CD14-positive monocyte (primary cell): Measurements from ENCODE around the gene ZNF81. TPM values are rescaled to one million over a fixed set of nuclear protein-coding genes. Genes with fewer than 3 reads are reported as not detected.

Source experiments
- DNase-seq, 3 donors: peaks; one replicate each; pipeline ENCODE4 v3.0.0-alpha.2; 2011 to 2022
- H2AFZ ChIP-seq: 2 replicates; pipeline ENCODE4 v1.6.0; 2012; ENCODE audit warnings: mild to moderate bottlenecking, low read depth, low read length, inconsistent platforms; ENCODE audit not compliant: insufficient read depth, poor library complexity, severe bottlenecking
- H3K27ac ChIP-seq, 2 donors: 1 replicate in 1 of 2; 2 replicates in 1 of 2; pipeline ENCODE4 v1.5.1; 2012 to 2013; ENCODE audit warnings: low read length in 2 of 2, control low read depth in 1 of 2, inconsistent platforms in 1 of 2, low read depth in 1 of 2, mild to moderate bottlenecking in 1 of 2
- H3K27me3 ChIP-seq, 2 donors: one replicate each; pipeline versions ENCODE4 v1.6.0 to v1.6.1; 2011 to 2013; ENCODE audit warnings: low read length in 2 of 2; ENCODE audit not compliant: control insufficient read depth in 2 of 2, insufficient read depth in 2 of 2
- H3K36me3 ChIP-seq, 2 donors: replicated peaks in 1 of 2; 1 replicate in 1 of 2; 2 replicates in 1 of 2; pipeline versions ENCODE4 v1.5.1 to v1.6.1; 2012 to 2013; ENCODE audit warnings: low read length in 2 of 2, control low read depth in 1 of 2, inconsistent platforms in 1 of 2, mild to moderate bottlenecking in 1 of 2; ENCODE audit not compliant: insufficient read depth in 2 of 2, control insufficient read depth in 1 of 2
- H3K4me1 ChIP-seq, 2 donors: 1 replicate in 1 of 2; 2 replicates in 1 of 2; pipeline versions ENCODE4 v1.5.1 to v1.6.1; 2012 to 2013; ENCODE audit warnings: low read length in 2 of 2, control low read depth in 1 of 2, inconsistent platforms in 1 of 2, mild to moderate bottlenecking in 1 of 2, moderate library complexity in 1 of 2; ENCODE audit not compliant: insufficient read depth in 2 of 2, control insufficient read depth in 1 of 2
- H3K4me2 ChIP-seq: replicated peaks from 2 replicates; pipeline ENCODE3; 2012; ENCODE audit warnings: low read length, moderate library complexity, mild to moderate bottlenecking; ENCODE audit not compliant: poor library complexity, severe bottlenecking; ENCODE audit errors: extremely low read depth
- H3K4me3 ChIP-seq, 3 experiments: fragments of 200-600 bp in 1 of 3; sonication (generic) in 1 of 3; replicated peaks in 1 of 3; 1 replicate in 2 of 3; 2 replicates in 1 of 3; pipeline ENCODE4 v1.5.1; 2011 to 2013; ENCODE audit warnings: low read length in 3 of 3, mild to moderate bottlenecking in 3 of 3, control low read depth in 2 of 3, low read depth in 2 of 3, inconsistent platforms in 1 of 3, moderate library complexity in 1 of 3
- H3K79me2 ChIP-seq: 2 replicates; pipeline ENCODE4 v1.6.0; 2012; ENCODE audit warnings: mild to moderate bottlenecking, control low read depth, inconsistent platforms, low read length, moderate library complexity; ENCODE audit not compliant: insufficient read depth
- H3K9ac ChIP-seq: 2 replicates; pipeline ENCODE4 v1.6.0; 2017; ENCODE audit warnings: low read length, mild to moderate bottlenecking; ENCODE audit not compliant: insufficient read depth, poor library complexity, severe bottlenecking
- H3K9me3 ChIP-seq, 2 donors: replicated peaks in 1 of 2; 1 replicate in 1 of 2; 2 replicates in 1 of 2; pipeline versions ENCODE4 v1.5.1 to v1.6.1; 2012 to 2013; ENCODE audit warnings: low read length in 2 of 2, control low read depth in 1 of 2; ENCODE audit not compliant: control insufficient read depth in 1 of 2, insufficient read depth in 1 of 2
- H4K20me1 ChIP-seq: 2 replicates; pipeline ENCODE4 v1.6.0; 2012; ENCODE audit warnings: mild to moderate bottlenecking, low read length, control low read depth, moderate library complexity; ENCODE audit not compliant: insufficient read depth
- H3K27ac Mint-ChIP-seq, 7 donors: one replicate each; pipeline ENCODE4 v1.8.0; 2020; ENCODE audit warnings: mild to moderate bottlenecking in 7 of 7, mixed read lengths in 7 of 7, moderate library complexity in 6 of 7, inconsistent platforms in 2 of 7
- H3K27me3 Mint-ChIP-seq, 3 donors: one replicate each; pipeline ENCODE4 v1.8.0; 2021 to 2022; ENCODE audit warnings: low read depth in 3 of 3, mild to moderate bottlenecking in 3 of 3, mixed read lengths in 3 of 3, moderate library complexity in 3 of 3, inconsistent platforms in 1 of 3
- H3K36me3 Mint-ChIP-seq, 2 donors: one replicate each; pipeline ENCODE4 v1.8.0; 2020; ENCODE audit warnings: mixed read lengths in 2 of 2, inconsistent platforms in 1 of 2, mild to moderate bottlenecking in 1 of 2
- H3K4me1 Mint-ChIP-seq: one replicate; pipeline ENCODE4 v1.8.0; 2020; ENCODE audit warnings: mild to moderate bottlenecking, mixed read lengths
- H3K4me3 Mint-ChIP-seq, 2 donors: one replicate each; pipeline ENCODE4 v1.8.0; 2020; ENCODE audit warnings: mild to moderate bottlenecking in 2 of 2, mixed read lengths in 2 of 2, moderate library complexity in 1 of 2
- H3K9me3 Mint-ChIP-seq, 7 donors: one replicate each; pipeline ENCODE4 v1.8.0; 2020 to 2022; ENCODE audit warnings: mixed read lengths in 7 of 7, mild to moderate bottlenecking in 6 of 7, moderate library complexity in 6 of 7, inconsistent platforms in 2 of 7
- CTCF ChIP-seq: fragments of 200-600 bp; IDR thresholded peaks from one replicate; pipeline ENCODE4 v1.8.0; 2022; ENCODE audit warnings: antibody characterized with exemption, mild to moderate bottlenecking
- WGBS: methylation state at CpG from one replicate; pipeline ENCODE4 v1.1.5; 2013; ENCODE audit warnings: missing lambda C conversion rate; ENCODE audit not compliant: insufficient coverage; 5-methylcytosine and 5-hydroxymethylcytosine counted together
- intact Hi-C, 2 donors: fragments of 100-400 bp; cut with micrococcal nuclease; formaldehyde crosslinking; loops; one replicate each; pipeline versions ENCODE4 v1.15.0 to v1.15.1; 2023
- polyA plus RNA-seq, 3 donors: library from polyadenylated mRNA; depleted of rRNA in 1 of 3; unstranded in 2 of 3; stranded (reverse) in 1 of 3; fragments of 300-500 nt in 2 of 3; fragments of >200 nt in 1 of 3; fragmentation: Illumina TruSeq in 2 of 3; gene quantifications; 1 replicate in 2 of 3; 2 replicates in 1 of 3; pipeline ENCODE4 v1.2.3, GENCODE V29; 2012 to 2021

The ZNF81 gene
- polyA plus RNA-seq, 3 donors, result 1.7 to 3.4 (median 2.4) TPM

DNA sequence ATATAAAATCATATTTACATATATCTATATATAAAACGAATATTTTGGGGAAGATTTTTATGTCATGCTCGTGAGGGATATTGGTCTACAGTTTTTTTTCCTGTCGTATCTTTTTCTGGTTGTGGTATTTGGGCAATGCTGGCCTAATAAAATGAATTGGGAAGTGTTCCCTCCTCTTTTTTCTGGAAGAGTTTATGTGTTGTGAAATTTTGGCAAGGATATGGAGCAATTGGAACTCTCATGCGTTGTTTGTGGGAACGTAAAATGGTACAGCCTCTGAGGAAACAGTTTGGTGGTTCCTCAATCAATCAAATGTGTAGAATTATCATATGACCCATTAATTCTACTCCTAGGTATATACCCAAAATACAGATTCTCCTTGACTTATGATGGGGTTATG lies 97.2 kb downstream of the ZNF81 start:
- peaks cover 0 to 2% (median 0%) of the 10 kb centered on the region in 3 donors for H3K27me3 Mint-ChIP-seq
- H3K9ac ChIP-seq, result no peak overlapping the region
- H3K36me3 Mint-ChIP-seq, result no peaks in the 10 kb centered on the region
- H3K4me1 Mint-ChIP-seq, result peaks cover 11% of the 10 kb centered on the region
- no peaks in the 10 kb centered on the region for H3K36me3 ChIP-seq
- intact Hi-C loops, result no loop called here
- H3K27ac Mint-ChIP-seq, result no peak overlapping the region
- H3K4me1 ChIP-seq, result peaks cover 0 to 7% of the 10 kb centered on the region in 2 donors
- no peak overlapping the region for H3K4me3 ChIP-seq
- H2AFZ ChIP-seq, result no peak overlapping the region
- no peaks in the 10 kb centered on the region for H3K27me3 ChIP-seq
- no peaks in the 10 kb centered on the region for H3K9me3 ChIP-seq
- H3K27ac ChIP-seq, result no peak overlapping the region
- DNase-seq, result no peak
- no peak for TF ChIP-seq CTCF
- no peak overlapping the region for H3K4me3 Mint-ChIP-seq
- no peaks in the 10 kb centered on the region for H3K79me2 ChIP-seq
- no peak overlapping the region for H3K4me2 ChIP-seq
- no peaks in the 10 kb centered on the region for H4K20me1 ChIP-seq
- peaks cover 0 to 8% (median 4%) of the 10 kb centered on the region in 7 donors for H3K9me3 Mint-ChIP-seq
- 100% methylated on average over 1 of the region's 5 CpGs for WGBS

GRCh38 chrX:47936224-47936939 lies 99.7 kb downstream of the ZNF81 start:
- no CpG with 5 or more reads among the region's 15 CpGs for WGBS
- Mint-ChIP-seq H3K27ac (no peak overlapping the region), H3K4me3 (peak overlapping the region; percentile 48 to 68)

More at GRCh38 chrX:47936224-47936939, 99.7 kb downstream of the ZNF81 start:
- intact Hi-C loops, result no loop called here
- Histone ChIP-seq H4K20me1 (no peaks in the 10 kb centered on the region), H3K4me3 (peak overlapping the region in 2 of 3 experiments; percentile 16 to 45), H3K4me1 (peaks cover 0 to 7% of the 10 kb centered on the region in 2 donors), H3K79me2 (no peaks in the 10 kb centered on the region), H3K9ac (no peak overlapping the region), H2AFZ (peak overlapping the region; percentile 31), H3K27me3 (no peaks in the 10 kb centered on the region), H3K36me3 (no peaks in the 10 kb centered on the region), H3K9me3 (no peaks in the 10 kb centered on the region), H3K4me2 (peak overlapping the region; percentile 46), H3K27ac (no peak overlapping the region)
- peak in 1 of 3 donors; percentile 5 for DNase-seq
- Mint-ChIP-seq H3K4me1 (peaks cover 11% of the 10 kb centered on the region), H3K36me3 (no peaks in the 10 kb centered on the region), H3K9me3 (peaks cover 0 to 11% (median 9%) of the 10 kb centered on the region in 7 donors), H3K27me3 (peaks cover 0 to 2% (median 0%) of the 10 kb centered on the region in 3 donors)
- no peak for TF ChIP-seq CTCF
